Measurements from ENCODE around the gene ZFP36L1.

GRCh38 chr14:68759937-68760336 lies 32.9 kb downstream of the ZFP36L1 start:
- TF ChIP-seq USF2 (CRISPR knock-in tag; IDR thresholded peaks at IDR 0.05), result no peak
- TF ChIP-seq KLF1 (tag; IDR thresholded peaks at IDR 0.05), result no peak
- TF ChIP-seq PREB (CRISPR knock-in tag; IDR thresholded peaks at IDR 0.05), result no peak
